Measurements from ENCODE around the gene PTCHD4.

DNA sequence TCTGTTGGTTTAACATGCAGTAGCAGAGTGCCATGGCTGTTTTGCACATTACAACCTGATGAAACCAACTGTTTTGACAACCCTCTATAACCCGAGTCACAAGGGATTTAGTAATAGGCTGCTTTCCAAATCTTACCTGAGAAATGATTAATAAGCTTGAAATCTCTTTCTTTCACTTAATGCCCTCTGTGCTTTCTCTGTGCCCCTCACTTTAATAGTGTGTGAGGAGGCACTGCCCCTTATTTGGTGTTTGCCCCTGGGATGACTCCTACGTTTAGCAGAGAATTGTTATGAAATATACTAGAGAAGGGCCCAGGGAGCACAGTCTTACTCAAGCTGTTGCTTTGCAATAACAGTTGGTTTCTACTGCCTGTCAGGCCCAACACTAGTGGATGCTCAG is 31.0 kb upstream of the PTCHD4 start:
- TF ChIP-seq, protein P1, sequence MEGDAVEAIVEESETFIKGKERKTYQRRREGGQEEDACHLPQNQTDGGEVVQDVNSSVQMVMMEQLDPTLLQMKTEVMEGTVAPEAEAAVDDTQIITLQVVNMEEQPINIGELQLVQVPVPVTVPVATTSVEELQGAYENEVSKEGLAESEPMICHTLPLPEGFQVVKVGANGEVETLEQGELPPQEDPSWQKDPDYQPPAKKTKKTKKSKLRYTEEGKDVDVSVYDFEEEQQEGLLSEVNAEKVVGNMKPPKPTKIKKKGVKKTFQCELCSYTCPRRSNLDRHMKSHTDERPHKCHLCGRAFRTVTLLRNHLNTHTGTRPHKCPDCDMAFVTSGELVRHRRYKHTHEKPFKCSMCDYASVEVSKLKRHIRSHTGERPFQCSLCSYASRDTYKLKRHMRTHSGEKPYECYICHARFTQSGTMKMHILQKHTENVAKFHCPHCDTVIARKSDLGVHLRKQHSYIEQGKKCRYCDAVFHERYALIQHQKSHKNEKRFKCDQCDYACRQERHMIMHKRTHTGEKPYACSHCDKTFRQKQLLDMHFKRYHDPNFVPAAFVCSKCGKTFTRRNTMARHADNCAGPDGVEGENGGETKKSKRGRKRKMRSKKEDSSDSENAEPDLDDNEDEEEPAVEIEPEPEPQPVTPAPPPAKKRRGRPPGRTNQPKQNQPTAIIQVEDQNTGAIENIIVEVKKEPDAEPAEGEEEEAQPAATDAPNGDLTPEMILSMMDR (IDR thresholded peaks at IDR 0.05; ENCODE audit: low read length): no peak
- TF ChIP-seq EZH2 (IDR thresholded peaks at IDR 0.05; ENCODE audit: borderline replicate concordance, low read length): no peak

Data from OCI-LY1 (cell line).